Measurements from ENCODE around the gene LPCAT1.

- TF ChIP-seq POLR2A (IDR thresholded peaks at IDR 0.05; ENCODE audit: low read depth, low read length) (no peak), POLR2AphosphoS5 (IDR thresholded peaks at IDR 0.05; ENCODE audit: low read depth, low read length) (no peak)
Measured at GRCh38 chr5:1479581-1480188, 44.1 kb downstream of the LPCAT1 start.
